A549 (cell line): ENCODE data around the gene KRT81. TPM values are rescaled to one million over a fixed set of nuclear protein-coding genes. Genes with fewer than 3 reads are reported as not detected.

Source experiments
- ATAC-seq, 2 experiments: fragments of 200-7000 bp in 1 of 2; fragments of >200 bp in 1 of 2; cut with Nextera tagmentation in 1 of 2; cut with Tn5 transposase in 1 of 2; 3 replicates each; pipeline versions ENCODE4 v1.8.0 to v1.9.1; 2018 to 2020; ENCODE audit warnings: mild to moderate bottlenecking in 1 of 2, moderate library complexity in 1 of 2
- CTCF ChIA-PET: fragments of 300-600 bp; sonication (Branson Sonifier 250); formaldehyde crosslinking; extraction: SDS; loops from one replicate; lab custom pipeline; 2021; ENCODE audit warnings: antibody characterized with exemption, inconsistent platforms; lab: Yijun Ruan, JAX
- POLR2A ChIA-PET: fragments of 350-600 bp; formaldehyde crosslinking; extraction: SDS; loops from one replicate; lab custom pipeline; 2021; ENCODE audit warnings: antibody characterized with exemption, inconsistent platforms; lab: Yijun Ruan, JAX
- DNase-seq, 2 experiments: peaks; one replicate each; pipeline versions ENCODE4 v3.0.0 to v3.0.0-alpha.2; 2011 to 2016; ENCODE audit warnings: low read depth in 1 of 2, low spot score in 1 of 2
- FAIRE-seq: peaks from 2 replicates; lab custom pipeline; 2011; peaks lifted over from hg19 to GRCh38; lab: Jason Lieb, UNC
- H3K27ac ChIP-seq, 2 experiments: fragments of >200 bp; sonication (Bioruptor Twin); formaldehyde crosslinking; 3 replicates each; pipeline ENCODE4 v1.5.1; 2016 to 2017
- H3K4me1 ChIP-seq: fragments of >200 bp; sonication (Bioruptor Twin); formaldehyde crosslinking; 3 replicates; pipeline ENCODE4 v1.6.1; 2016
- H3K4me2 ChIP-seq: fragments of >200 bp; sonication (Bioruptor Twin); formaldehyde crosslinking; 3 replicates; pipeline ENCODE4 v1.6.1; 2016
- H3K4me3 ChIP-seq: fragments of >200 bp; sonication (Bioruptor Twin); formaldehyde crosslinking; 3 replicates; pipeline ENCODE4 v1.5.1; 2016
- H3K9me3 ChIP-seq: fragments of >200 bp; sonication (Bioruptor Twin); formaldehyde crosslinking; 3 replicates; pipeline ENCODE4 v1.6.1; 2016
- BHLHE40 ChIP-seq: IDR thresholded peaks from 2 replicates; pipeline ENCODE4 v1.6.1; 2012; ENCODE audit warnings: low read depth, low read length, inconsistent platforms
- CBX2 ChIP-seq: fragments of 200-600 bp; sonication (generic); IDR thresholded peaks from 2 replicates; pipeline ENCODE4 v1.6.1; 2016; ENCODE audit warnings: low read depth, mild to moderate bottlenecking, borderline replicate concordance
- CEBPB ChIP-seq, 2 experiments: fragments of >200 bp in 1 of 2; sonication (Bioruptor Twin) in 1 of 2; formaldehyde crosslinking in 1 of 2; IDR thresholded peaks; 2 replicates each; pipeline ENCODE4 v1.6.1; 2012 to 2016
- CHD2 ChIP-seq: fragments of 150-350 bp; IDR thresholded peaks from 2 replicates; pipeline ENCODE4 v1.6.1; 2014; ENCODE audit warnings: low read length; ENCODE audit not compliant: partially characterized antibody
- E2F6 ChIP-seq: IDR thresholded peaks from 2 replicates; pipeline ENCODE4 v1.6.1; 2012; ENCODE audit warnings: low read depth, borderline replicate concordance
- EHF ChIP-seq: fragments of 250-450 bp; sonication (Bioruptor Pico); IDR thresholded peaks from 2 replicates; pipeline ENCODE4 v1.5.0; 2020; ENCODE audit warnings: mild to moderate bottlenecking
- EHMT2 ChIP-seq: fragments of 200-600 bp; sonication (generic); IDR thresholded peaks from 2 replicates; pipeline ENCODE4 v1.6.1; 2016; ENCODE audit warnings: antibody characterized with exemption, low read depth, mild to moderate bottlenecking, moderate library complexity
- ESRRA ChIP-seq: fragments of 150-350 bp; IDR thresholded peaks from 2 replicates; pipeline ENCODE4 v1.6.1; 2014; ENCODE audit warnings: mild to moderate bottlenecking, low read length, borderline replicate concordance
- FOSB ChIP-seq: fragments of 250-450 bp; sonication (Bioruptor Pico); IDR thresholded peaks from 2 replicates; pipeline ENCODE4 v1.5.0; 2020; ENCODE audit warnings: mild to moderate bottlenecking, moderate library complexity
- FOSL2 ChIP-seq, 2 experiments: fragments of 450-650 bp in 1 of 2; fragments of >200 bp in 1 of 2; sonication (Bioruptor Twin) in 1 of 2; formaldehyde crosslinking; IDR thresholded peaks; 2 replicates each; pipeline versions ENCODE4 v1.5.0 to v1.6.1; 2016 to 2020; ENCODE audit warnings: mild to moderate bottlenecking in 1 of 2, moderate library complexity in 1 of 2
- HOXB5 ChIP-seq: fragments of 250-450 bp; sonication (Bioruptor Pico); IDR thresholded peaks from 2 replicates; pipeline ENCODE4 v1.5.0; 2020; ENCODE audit warnings: mild to moderate bottlenecking, moderate library complexity
- JUN ChIP-seq, 2 experiments: fragments of >200 bp; sonication (Bioruptor Twin); formaldehyde crosslinking; IDR thresholded peaks; 2 replicates in 1 of 2; 3 replicates in 1 of 2; pipeline ENCODE4 v1.6.1; 2016 to 2017
- KDM5A ChIP-seq: fragments of 200-600 bp; sonication (generic); IDR thresholded peaks from 2 replicates; pipeline ENCODE4 v1.6.1; 2016; ENCODE audit warnings: antibody characterized with exemption, mild to moderate bottlenecking
- MYC ChIP-seq: IDR thresholded peaks from 2 replicates; pipeline ENCODE4 v1.6.1; 2012; ENCODE audit warnings: mild to moderate bottlenecking, inconsistent platforms, low read length, improper control_type of control experiment, borderline replicate concordance
- PHF8 ChIP-seq: fragments of 200-600 bp; sonication (generic); IDR thresholded peaks from 2 replicates; pipeline ENCODE4 v1.6.1; 2016; ENCODE audit warnings: low read depth, mild to moderate bottlenecking, antibody characterized with exemption, moderate library complexity, borderline replicate concordance
- POLR2AphosphoS2 ChIP-seq: conservative IDR thresholded peaks from 2 replicates; pipeline ENCODE4 v1.6.1; 2012; ENCODE audit warnings: low read length, improper control_type of control experiment, inconsistent platforms
- RARB ChIP-seq: fragments of 250-450 bp; sonication (Bioruptor Pico); IDR thresholded peaks from 2 replicates; pipeline ENCODE4 v1.8.0; 2021; ENCODE audit warnings: mild to moderate bottlenecking, moderate library complexity
- SMC3 ChIP-seq: fragments of >200 bp; sonication (Bioruptor Twin); formaldehyde crosslinking; IDR thresholded peaks from 3 replicates; pipeline ENCODE4 v1.6.1; 2018; ENCODE audit warnings: inconsistent platforms
- TFCP2L1 ChIP-seq: fragments of 250-450 bp; sonication (Bioruptor Pico); IDR thresholded peaks from 2 replicates; pipeline ENCODE4 v1.5.0; 2021; ENCODE audit warnings: mild to moderate bottlenecking
- TP53 ChIP-seq: fragments of 250-450 bp; sonication (Bioruptor Pico); IDR thresholded peaks from 2 replicates; pipeline ENCODE4 v1.5.0; 2021; ENCODE audit warnings: mild to moderate bottlenecking, moderate library complexity
- USF2 ChIP-seq: fragments of 450-650 bp; IDR thresholded peaks from 2 replicates; pipeline ENCODE4 v1.6.1; 2014; ENCODE audit warnings: antibody characterized with exemption
- ZC3H11A ChIP-seq: fragments of 450-650 bp; IDR thresholded peaks from 2 replicates; pipeline ENCODE4 v1.6.1; 2014; ENCODE audit warnings: antibody characterized with exemption, mild to moderate bottlenecking
- WGBS: methylation state at CpG from one replicate; pipeline ENCODE4 v1.1.6; 2017; ENCODE audit errors: missing lambda C conversion rate; 5-methylcytosine and 5-hydroxymethylcytosine counted together
- polyA plus RNA-seq, 4 experiments: library from polyadenylated mRNA; depleted of rRNA in 3 of 4; stranded (reverse); fragments of >200 nt; fragmentation: RNase III in 1 of 4; extraction: RNeasy Plus Mini Kit Qiagen cat#74134 plus additional on column Dnase treatment in 1 of 4; gene quantifications; 2 replicates in 3 of 4; 3 replicates in 1 of 4; pipeline ENCODE4 v1.2.3, GENCODE V29; 2011 to 2017
- TF ChIP-seq, protein P1 (sequence below): IDR thresholded peaks from 2 replicates; pipeline ENCODE4 v1.6.1; 2012
- TF ChIP-seq, protein P2 (sequence below): fragments of >200 bp; sonication (Bioruptor Twin); formaldehyde crosslinking; IDR thresholded peaks from 3 replicates; pipeline ENCODE4 v1.6.1; 2016
- TF ChIP-seq, protein P3 (sequence below): IDR thresholded peaks from 2 replicates; pipeline ENCODE4 v1.6.1; 2012
- TF ChIP-seq, protein P4 (sequence below): fragments of 200-600 bp; sonication (generic); IDR thresholded peaks from 2 replicates; pipeline ENCODE4 v1.6.1; 2016; ENCODE audit warnings: antibody characterized with exemption, mild to moderate bottlenecking, moderate library complexity

Gene KRT81
- polyA plus RNA-seq, 2 of the 4 experiments (the other 2 are of a cell fraction): 1,799 to 3,643 TPM

DNA sequence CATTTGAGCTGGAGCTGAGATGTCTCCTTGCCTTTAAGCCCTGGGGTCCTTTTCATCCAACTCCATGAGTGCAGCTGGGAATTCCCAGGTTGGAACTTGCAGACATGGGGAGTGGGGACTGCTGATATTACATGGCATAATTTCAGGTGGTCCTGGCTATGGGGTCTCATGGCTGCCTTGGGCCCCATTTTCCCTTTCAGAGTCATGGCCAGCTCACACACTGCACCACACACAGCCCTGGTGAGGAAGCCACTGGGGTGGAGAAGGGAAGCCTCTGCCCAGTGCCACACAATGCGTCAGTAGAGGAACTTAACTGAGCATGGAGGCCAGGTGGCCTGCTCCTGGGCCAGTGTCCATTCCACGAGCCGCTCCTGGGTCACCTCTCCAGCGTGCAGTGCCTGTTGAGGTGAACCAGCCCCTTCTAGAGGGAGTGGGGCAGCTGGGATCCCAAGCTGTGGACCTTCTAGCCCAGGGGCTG, 34.2 kb downstream of the KRT81 start:
- Histone ChIP-seq H3K4me1 (peaks cover 60% of the 10 kb centered on the region), H3K27ac (peak overlapping the region; percentile 69 to 97), H3K4me3 (no peak overlapping the region), H3K9me3 (no peaks in the 10 kb centered on the region), H3K4me2 (no peak overlapping the region)
- CTCF ChIA-PET: interaction anchor here (0.9 to 14.8 kb wide), 6 partner anchors 10 to 623 kb away, joined by 5 to 321 read pairs (median 10); partner anchors contain the start of gene KRT86
- POLR2A ChIA-PET: interaction anchor here (1.0 to 18.5 kb wide), 4 partner anchors 23 to 113 kb away, joined by 3 to 383 read pairs (median 4); partner anchors contain the start of gene KRT86
- TF ChIP-seq MYC (no peak), ESRRA (no peak), KDM5A (no peak), TP53 (CRISPR knock-in tag) (peak; percentile 51; the same call in 1 of the 2 replicates), FOSL2 (IDR thresholded peaks at IDR 0.05) (no peak), FOSL2 (CRISPR knock-in tag; IDR thresholded peaks at IDR 0.05) (peak; percentile 7; the same call in 1 of the 2 replicates), TFCP2L1 (CRISPR knock-in tag) (peak; percentile 92), RARB (CRISPR knock-in tag) (0 out of 2 replicates have a peak, but pooled peaks have one; percentile 63), POLR2AphosphoS2 (peak; percentile 95), FOSB (CRISPR knock-in tag) (peak; percentile 86; the same call in 1 of the 2 replicates)
- TF ChIP-seq, protein P1, sequence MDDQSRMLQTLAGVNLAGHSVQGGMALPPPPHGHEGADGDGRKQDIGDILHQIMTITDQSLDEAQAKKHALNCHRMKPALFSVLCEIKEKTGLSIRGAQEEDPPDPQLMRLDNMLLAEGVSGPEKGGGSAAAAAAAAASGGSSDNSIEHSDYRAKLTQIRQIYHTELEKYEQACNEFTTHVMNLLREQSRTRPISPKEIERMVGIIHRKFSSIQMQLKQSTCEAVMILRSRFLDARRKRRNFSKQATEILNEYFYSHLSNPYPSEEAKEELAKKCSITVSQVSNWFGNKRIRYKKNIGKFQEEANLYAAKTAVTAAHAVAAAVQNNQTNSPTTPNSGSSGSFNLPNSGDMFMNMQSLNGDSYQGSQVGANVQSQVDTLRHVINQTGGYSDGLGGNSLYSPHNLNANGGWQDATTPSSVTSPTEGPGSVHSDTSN: peak; percentile 60
- TF ChIP-seq, protein P2, sequence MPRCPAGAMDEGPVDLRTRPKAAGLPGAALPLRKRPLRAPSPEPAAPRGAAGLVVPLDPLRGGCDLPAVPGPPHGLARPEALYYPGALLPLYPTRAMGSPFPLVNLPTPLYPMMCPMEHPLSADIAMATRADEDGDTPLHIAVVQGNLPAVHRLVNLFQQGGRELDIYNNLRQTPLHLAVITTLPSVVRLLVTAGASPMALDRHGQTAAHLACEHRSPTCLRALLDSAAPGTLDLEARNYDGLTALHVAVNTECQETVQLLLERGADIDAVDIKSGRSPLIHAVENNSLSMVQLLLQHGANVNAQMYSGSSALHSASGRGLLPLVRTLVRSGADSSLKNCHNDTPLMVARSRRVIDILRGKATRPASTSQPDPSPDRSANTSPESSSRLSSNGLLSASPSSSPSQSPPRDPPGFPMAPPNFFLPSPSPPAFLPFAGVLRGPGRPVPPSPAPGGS: no peak
- ATAC-seq (peak; percentile 1 to 3; a peak in 4 of 6 replicates), FAIRE-seq (no peak), DNase-seq (peak in 1 of 2 experiments; percentile 28)
- WGBS: 94% methylated on average over 4 of the region's 4 CpGs

- POLR2A ChIA-PET: interaction anchor here (1.0 to 18.5 kb wide), 5 partner anchors 23 to 113 kb away, joined by 3 to 383 read pairs (median 5); partner anchors contain the start of gene KRT86
- CTCF ChIA-PET: interaction anchor here (0.9 to 14.8 kb wide), 6 partner anchors 11 to 624 kb away, joined by 5 to 321 read pairs (median 10); partner anchors contain the start of gene KRT86
- peaks cover 66% of the 10 kb centered on the region for H3K4me1 ChIP-seq
- TF ChIP-seq SMC3 (no peak), ESRRA (no peak), USF2 (no peak), CEBPB (IDR thresholded peaks at IDR 0.05) (no peak), HOXB5 (CRISPR knock-in tag) (peak; percentile 62; the same call in 1 of the 2 replicates), KDM5A (no peak), TFCP2L1 (CRISPR knock-in tag) (peak; percentile 96), EHMT2 (no peak), CBX2 (no peak), ZC3H11A (no peak), E2F6 (no peak), RARB (CRISPR knock-in tag) (peak; percentile 93), CHD2 (no peak), EHF (CRISPR knock-in tag) (0 out of 2 replicates have a peak, but pooled peaks have one; percentile 7), PHF8 (no peak), BHLHE40 (no peak), JUN (IDR thresholded peaks at IDR 0.05) (no peak; a peak in 1 of 5 replicates)
- TF ChIP-seq, protein P1: no peak
- TF ChIP-seq, protein P3, sequence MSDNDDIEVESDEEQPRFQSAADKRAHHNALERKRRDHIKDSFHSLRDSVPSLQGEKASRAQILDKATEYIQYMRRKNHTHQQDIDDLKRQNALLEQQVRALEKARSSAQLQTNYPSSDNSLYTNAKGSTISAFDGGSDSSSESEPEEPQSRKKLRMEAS: no peak
- TF ChIP-seq, protein P4, sequence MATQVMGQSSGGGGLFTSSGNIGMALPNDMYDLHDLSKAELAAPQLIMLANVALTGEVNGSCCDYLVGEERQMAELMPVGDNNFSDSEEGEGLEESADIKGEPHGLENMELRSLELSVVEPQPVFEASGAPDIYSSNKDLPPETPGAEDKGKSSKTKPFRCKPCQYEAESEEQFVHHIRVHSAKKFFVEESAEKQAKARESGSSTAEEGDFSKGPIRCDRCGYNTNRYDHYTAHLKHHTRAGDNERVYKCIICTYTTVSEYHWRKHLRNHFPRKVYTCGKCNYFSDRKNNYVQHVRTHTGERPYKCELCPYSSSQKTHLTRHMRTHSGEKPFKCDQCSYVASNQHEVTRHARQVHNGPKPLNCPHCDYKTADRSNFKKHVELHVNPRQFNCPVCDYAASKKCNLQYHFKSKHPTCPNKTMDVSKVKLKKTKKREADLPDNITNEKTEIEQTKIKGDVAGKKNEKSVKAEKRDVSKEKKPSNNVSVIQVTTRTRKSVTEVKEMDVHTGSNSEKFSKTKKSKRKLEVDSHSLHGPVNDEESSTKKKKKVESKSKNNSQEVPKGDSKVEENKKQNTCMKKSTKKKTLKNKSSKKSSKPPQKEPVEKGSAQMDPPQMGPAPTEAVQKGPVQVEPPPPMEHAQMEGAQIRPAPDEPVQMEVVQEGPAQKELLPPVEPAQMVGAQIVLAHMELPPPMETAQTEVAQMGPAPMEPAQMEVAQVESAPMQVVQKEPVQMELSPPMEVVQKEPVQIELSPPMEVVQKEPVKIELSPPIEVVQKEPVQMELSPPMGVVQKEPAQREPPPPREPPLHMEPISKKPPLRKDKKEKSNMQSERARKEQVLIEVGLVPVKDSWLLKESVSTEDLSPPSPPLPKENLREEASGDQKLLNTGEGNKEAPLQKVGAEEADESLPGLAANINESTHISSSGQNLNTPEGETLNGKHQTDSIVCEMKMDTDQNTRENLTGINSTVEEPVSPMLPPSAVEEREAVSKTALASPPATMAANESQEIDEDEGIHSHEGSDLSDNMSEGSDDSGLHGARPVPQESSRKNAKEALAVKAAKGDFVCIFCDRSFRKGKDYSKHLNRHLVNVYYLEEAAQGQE: no peak; the same call in 1 of the 2 replicates
Observed at GRCh38 chr12:52256584-52256935, 34.8 kb downstream of the KRT81 start.

More at GRCh38 chr12:52256584-52256935, 34.8 kb downstream of the KRT81 start:
- peak in 1 of 2 experiments; percentile 34 for DNase-seq
- WGBS: 96% methylated on average over 2 of the region's 2 CpGs
- peak in 1 of 2 experiments; percentile 5; a peak in 4 of 6 replicates for ATAC-seq
- Histone ChIP-seq H3K4me3 (no peak overlapping the region), H3K27ac (peak overlapping the region; percentile 69 to 97), H3K4me2 (no peak overlapping the region), H3K9me3 (no peaks in the 10 kb centered on the region)
- FAIRE-seq: no peak
